Transverse colon (tissue), 3 donors: ENCODE measurements around the gene HSPB3.

Experiments used
- CTCF ChIP-seq, 5 experiments: fragments of 200-600 bp in 3 of 5; fragments of 450-650 bp in 2 of 5; sonication (generic) in 3 of 5; IDR thresholded peaks; 1 replicate in 2 of 5; 2 replicates in 3 of 5; pipeline ENCODE4 v1.5.1; 2016 to 2017; ENCODE audit warnings: antibody characterized with exemption in 5 of 5, inconsistent platforms in 3 of 5, mild to moderate bottlenecking in 2 of 5, moderate library complexity in 1 of 5
- POLR2A ChIP-seq: fragments of 450-650 bp; IDR thresholded peaks from one replicate; pipeline ENCODE4 v1.6.1; 2016; ENCODE audit warnings: antibody characterized with exemption, mild to moderate bottlenecking, moderate library complexity

GRCh38 chr5:54415896-54416601, 39.5 kb upstream of the HSPB3 start:
- TF ChIP-seq CTCF (IDR thresholded peaks at IDR 0.05), result no peak
- no peak for TF ChIP-seq POLR2A
